Stimulated activated CD4-positive, alpha-beta T cell treated with anti-CD3 and anti-CD28 coated beads, Interleukin-15, amount 100 ng/mL, for 1 hour (primary cell): ENCODE measurements around the gene ERC2.

ENCODE experiments used
- DNase-seq, 2 donors: peaks; one replicate each; pipeline ENCODE4 v3.0.0-alpha.2; 2020; ENCODE audit warnings: low read depth in 1 of 2, low spot score in 1 of 2

ERC2 gene

DNA sequence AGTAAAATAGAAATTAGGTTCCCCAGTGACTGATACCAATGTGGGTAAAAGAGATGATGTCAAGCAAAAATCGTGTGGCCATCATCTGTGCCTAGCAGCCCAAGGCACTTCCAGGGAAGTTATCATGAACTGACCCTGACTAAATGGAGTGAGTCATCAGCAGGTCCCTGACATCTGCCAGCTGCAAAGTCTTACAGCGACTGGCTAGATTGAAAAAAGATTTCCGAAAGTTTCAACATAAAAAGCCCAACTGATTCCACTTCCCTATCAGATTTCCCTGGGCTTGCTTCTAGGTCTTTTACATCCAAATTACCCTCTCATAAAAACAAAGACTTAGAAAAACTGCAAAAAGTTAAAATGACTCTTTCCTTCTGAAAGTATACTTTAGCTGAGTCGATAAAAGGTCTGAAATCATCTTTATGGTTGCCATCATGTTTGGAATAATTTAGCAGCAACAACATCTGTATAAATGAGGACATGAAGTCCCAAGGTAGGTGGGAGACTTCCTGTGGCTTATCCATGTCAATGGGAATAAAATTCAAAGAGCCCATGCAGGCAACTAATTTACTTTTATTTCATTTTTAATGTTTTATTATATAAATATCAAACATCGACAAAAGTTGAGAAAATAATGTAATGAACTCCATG, 342.8 kb downstream of the ERC2 start:
- no peak for DNase-seq

DNA sequence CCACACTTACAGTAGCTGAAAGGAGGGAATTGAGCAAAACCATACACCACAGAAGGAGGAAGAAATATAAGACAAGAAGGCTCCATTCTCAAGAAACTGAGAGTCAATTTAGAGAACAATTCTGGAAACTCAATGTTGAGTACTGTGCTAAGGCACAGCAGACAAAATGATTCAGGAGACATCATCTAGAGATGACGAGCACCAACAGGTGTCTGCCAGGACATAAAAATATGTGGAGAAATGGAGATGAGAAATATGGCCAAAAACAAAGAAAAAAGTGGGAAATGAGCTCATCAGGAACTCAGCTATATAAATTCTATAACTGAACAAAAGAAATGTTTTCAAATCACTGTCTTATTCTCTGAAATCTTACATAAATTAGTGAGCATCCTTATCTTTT, 343.7 kb downstream of the ERC2 start:
- DNase-seq = no peak

- no peak for DNase-seq
Measured at GRCh38 chr3:56123487-56123886, 344.8 kb downstream of the ERC2 start.

DNA sequence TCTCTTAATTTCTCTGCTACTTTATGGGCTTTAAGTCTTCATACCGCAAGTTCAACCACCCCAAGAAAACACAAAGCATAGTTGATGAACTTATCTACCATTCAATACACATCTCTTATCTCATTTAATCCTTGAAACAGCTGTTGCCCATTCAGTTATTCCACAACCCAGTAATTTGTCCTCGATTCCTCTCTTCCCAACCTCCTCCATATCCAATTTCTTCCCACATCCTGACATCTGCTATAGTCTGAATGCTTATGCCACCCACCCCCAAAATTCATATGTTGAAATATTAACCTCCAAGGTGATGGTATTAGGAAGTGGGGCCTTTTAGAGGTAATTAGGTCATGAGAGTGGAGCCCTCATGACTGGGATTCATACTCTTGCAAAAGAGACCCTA, 345.4 kb downstream of the ERC2 start:
- no peak for DNase-seq

- no peak for DNase-seq
Measured at GRCh38 chr3:56121716-56122115, 346.6 kb downstream of the ERC2 start.

DNA sequence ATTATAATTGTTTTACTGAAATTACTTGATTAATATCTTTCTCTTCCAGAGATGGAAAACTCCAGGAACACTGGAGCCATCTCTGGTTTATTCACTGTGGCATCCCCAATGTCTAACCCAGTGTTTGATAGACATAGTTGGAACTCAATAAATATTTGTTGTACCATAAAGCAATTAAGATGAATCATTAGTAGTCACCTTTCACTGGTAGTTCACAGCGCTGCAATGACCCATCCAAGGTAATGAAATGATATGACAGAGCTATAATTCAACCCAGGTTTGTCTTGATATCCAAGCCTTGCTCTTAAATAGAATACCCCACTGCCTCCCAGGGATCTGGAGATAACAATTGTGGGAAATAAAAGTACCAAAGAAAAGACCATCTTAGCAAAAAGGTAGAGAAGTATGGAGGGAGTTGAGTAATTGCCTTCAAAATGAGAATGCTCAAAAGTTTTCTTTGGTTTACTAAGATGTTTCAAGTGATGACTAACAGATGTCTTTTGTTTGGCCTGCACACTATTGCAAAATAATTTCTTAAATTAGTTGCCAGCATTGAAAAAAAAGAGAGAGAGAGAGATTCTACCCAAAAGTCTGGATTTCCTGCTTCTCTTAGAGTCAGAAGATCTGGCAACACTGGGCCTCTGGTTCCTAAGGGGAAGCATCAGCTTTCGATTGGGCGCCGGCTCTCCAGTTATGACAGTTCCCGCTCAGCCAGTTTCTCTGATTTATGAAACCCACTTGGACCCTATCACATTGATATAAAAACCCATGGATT, 348.5 kb downstream of the ERC2 start:
- DNase-seq = no peak

DNA sequence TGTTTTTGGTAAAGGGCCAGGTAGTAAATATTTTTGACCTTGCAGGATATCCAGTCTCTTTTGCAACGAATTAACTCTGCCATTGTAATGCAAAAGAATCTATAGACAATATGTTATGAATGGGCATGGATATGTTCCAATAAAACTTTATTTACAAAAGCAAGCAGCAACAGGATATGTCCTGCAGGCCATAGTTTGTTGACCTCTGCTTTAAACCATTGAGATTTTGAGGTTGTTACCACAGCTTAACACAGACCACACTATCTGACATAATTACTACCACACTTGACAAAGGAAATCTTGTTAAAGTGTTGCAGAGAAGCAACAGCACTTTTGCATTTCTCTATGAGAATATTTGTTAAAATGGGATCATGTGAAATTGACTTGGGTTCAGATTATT, 349.3 kb downstream of the ERC2 start:
- DNase-seq = no peak

DNA sequence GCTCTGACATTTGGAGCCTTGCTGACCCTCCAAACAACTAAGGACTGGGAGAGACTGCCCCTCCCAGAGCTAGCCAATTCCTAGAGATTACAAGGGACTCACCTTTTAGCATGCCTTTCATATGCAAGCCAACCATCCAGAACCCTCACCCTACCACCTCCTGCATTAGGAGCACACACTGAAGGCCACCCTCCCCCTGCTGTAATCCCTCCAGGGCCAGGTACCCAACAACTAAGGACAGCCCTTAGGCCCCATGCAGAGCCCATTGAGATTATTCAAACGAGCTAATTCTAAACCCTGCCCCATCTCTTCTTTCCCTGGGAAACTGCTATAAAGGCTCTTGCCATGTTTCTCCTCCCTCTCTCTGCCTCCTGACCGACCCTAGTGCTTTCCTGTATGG, 352.6 kb downstream of the ERC2 start:
- DNase-seq = no peak

- DNase-seq = no peak
Measured at GRCh38 chr3:56115199-56115598, 353.1 kb downstream of the ERC2 start.

GRCh38 chr3:56113908-56114307, 354.4 kb downstream of the ERC2 start:
- no peak for DNase-seq

- no peak for DNase-seq
Measured at GRCh38 chr3:56113231-56113630, 355.0 kb downstream of the ERC2 start.

- no peak for DNase-seq
Measured at GRCh38 chr3:56111606-56112304, 356.5 kb downstream of the ERC2 start.

- DNase-seq = no peak
Measured at GRCh38 chr3:56110886-56111285, 357.4 kb downstream of the ERC2 start.

DNA sequence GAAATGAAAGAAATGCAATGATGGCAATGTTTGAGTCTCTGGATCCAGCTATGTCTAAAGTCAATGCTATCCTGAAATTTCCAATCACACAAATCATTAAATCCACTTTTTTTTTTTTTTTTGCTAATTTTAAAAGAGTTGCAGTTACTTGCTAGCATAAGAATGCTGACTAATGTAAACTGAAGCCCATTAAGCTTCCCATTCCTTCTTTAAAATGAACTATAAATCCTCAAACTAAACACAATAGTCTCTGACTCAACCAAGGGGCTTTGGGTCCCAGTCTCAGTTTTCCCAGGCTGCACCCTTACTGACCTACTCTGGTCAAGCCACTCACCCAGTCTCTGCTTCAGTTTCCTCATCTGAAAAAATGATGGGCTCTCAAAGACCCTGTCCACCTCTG, 361.1 kb downstream of the ERC2 start:
- DNase-seq = no peak

DNA sequence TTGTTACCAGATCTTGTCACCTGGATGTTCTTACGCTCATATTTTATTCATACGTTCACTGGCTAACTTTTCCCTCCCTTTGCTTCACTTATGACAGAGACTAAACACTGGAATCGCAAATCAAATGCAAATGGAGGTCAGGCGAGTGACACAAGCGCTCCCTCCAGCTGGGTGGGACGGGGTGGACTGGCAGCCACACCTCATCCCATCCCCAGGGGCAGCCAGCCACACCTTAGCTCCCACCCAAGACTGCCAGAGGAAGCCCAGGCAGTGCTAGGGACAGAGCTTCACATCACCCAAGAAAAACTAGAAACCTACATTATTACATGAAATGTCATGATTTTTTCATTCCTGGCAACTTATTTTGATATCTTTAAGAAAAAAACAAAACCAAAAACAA, 366.2 kb downstream of the ERC2 start:
- DNase-seq = no peak

GRCh38 chr3:56101576-56101975, 366.7 kb downstream of the ERC2 start:
- no peak for DNase-seq

DNA sequence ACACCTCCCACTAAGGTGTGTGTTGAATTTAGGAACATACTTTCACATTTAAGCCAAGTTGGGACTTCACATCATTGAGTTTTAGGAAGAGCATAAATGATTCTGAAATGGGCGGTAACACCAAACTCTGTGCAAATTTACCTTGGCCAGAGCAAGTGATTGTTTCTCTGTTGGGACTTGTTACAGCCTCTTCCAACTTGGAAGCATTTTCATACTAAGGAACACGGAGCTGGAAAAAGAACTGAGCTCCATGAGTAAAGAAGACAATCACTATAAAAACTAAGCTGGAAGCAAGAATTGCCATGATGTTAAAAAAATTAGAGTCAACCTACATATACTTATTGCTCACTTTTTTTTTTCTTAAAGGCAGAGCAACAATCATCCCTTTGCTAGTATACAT, 371.3 kb downstream of the ERC2 start:
- no peak for DNase-seq

DNA sequence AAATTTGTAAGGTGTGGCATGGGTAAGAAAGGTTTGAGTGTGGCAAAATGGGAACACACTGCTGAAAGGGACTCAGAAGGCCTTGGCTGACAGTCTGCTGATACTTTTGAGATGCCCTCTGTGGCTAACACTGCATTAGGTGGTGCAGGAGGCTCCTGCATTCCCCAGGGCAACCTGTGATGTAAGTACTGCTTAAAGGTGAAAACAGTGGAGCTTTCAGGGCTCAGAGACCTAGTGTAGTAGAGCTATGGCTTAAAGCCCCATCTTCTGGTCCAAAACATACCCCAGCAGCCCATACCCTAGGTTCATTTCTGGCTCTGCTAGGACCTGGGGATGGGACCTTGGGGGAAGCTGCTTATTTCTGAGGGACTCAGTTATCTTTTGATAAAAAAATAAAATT, 374.1 kb downstream of the ERC2 start:
- no peak for DNase-seq

DNA sequence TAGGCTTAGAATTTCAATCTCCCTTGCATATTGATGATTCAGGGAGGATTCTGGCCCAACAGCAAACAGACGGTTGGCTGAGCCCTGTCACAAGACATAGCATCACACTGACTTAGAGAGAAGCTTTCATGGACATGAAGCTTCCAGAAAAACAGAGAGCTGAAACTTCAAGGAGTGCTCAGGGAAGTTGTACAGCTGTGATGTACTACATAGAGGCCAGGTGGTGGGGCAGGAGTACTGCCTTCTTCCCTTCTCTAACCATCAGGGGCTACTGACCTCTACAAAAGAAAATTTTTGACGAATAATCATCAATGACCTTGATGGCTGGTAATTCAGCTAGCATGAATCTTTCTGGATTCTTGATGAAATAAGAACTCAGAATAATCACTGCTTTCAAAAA, 378.5 kb downstream of the ERC2 start:
- DNase-seq = no peak

- DNase-seq = no peak
Measured at GRCh38 chr3:56087451-56088053, 380.7 kb downstream of the ERC2 start.

DNA sequence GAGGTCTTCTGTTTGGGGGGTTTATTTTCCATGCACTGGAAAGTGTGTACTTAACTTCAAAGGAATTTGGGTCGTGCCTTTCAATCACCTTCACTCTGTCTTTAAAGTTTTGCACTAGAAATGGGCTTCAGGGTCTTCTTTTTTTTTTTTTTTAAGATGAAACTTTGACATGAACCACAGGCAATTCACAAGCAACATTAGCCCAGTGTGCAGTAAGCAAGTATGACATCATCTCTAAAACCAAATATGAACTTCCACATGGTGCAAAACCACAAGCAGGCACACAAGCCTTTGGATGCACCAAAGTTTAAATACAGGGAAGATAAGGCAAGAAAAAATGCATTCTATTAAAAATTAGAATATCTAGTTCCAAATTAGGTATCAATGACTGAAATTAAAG, 381.9 kb downstream of the ERC2 start:
- no peak for DNase-seq

- DNase-seq = no peak
Measured at GRCh38 chr3:56081246-56081645, 387.0 kb downstream of the ERC2 start.
